Neutrophil (primary cell): ENCODE results near the gene UNG.
"Not testable (repeated sequence)": the region's sequence is repeated elsewhere in the genome, so short reads cannot be mapped to it uniquely, and the experiment has no call there.

ENCODE experiments used
- H3K27ac ChIP-seq: fragments of 200-600 bp; sonication (generic); 2 replicates; pipeline ENCODE4 v1.5.1; 2016; ENCODE audit warnings: mild to moderate bottlenecking, moderate library complexity
- H3K27me3 ChIP-seq: fragments of 200-600 bp; sonication (generic); 2 replicates; pipeline ENCODE4 v1.6.0; 2016; ENCODE audit warnings: mild to moderate bottlenecking
- H3K36me3 ChIP-seq: fragments of 200-600 bp; sonication (generic); 2 replicates; pipeline ENCODE4 v1.5.1; 2017
- H3K4me1 ChIP-seq, 2 experiments: fragments of 200-600 bp in 1 of 2; sonication (generic) in 1 of 2; 1 replicate in 1 of 2; 2 replicates in 1 of 2; pipeline versions ENCODE4 v1.5.1 to v1.6.1; 2013 to 2016; ENCODE audit warnings: low read depth in 1 of 2, low read length in 1 of 2, mild to moderate bottlenecking in 1 of 2, moderate library complexity in 1 of 2; ENCODE audit not compliant: control insufficient read depth in 1 of 2, insufficient read depth in 1 of 2
- H3K4me3 ChIP-seq, 2 experiments: fragments of 200-600 bp in 1 of 2; sonication (generic) in 1 of 2; 1 replicate in 1 of 2; 2 replicates in 1 of 2; pipeline ENCODE4 v1.5.1; 2013 to 2016; ENCODE audit warnings: low read depth in 1 of 2, low read length in 1 of 2, mild to moderate bottlenecking in 1 of 2, moderate library complexity in 1 of 2
- H3K9me3 ChIP-seq: fragments of 200-600 bp; sonication (generic); 2 replicates; pipeline ENCODE4 v1.5.1; 2016
- TF ChIP-seq, protein P1 (sequence below): fragments of 200-600 bp; sonication (generic); IDR thresholded peaks from 2 replicates; pipeline ENCODE4 v1.5.1; 2016; ENCODE audit warnings: antibody characterized with exemption

Gene UNG

DNA sequence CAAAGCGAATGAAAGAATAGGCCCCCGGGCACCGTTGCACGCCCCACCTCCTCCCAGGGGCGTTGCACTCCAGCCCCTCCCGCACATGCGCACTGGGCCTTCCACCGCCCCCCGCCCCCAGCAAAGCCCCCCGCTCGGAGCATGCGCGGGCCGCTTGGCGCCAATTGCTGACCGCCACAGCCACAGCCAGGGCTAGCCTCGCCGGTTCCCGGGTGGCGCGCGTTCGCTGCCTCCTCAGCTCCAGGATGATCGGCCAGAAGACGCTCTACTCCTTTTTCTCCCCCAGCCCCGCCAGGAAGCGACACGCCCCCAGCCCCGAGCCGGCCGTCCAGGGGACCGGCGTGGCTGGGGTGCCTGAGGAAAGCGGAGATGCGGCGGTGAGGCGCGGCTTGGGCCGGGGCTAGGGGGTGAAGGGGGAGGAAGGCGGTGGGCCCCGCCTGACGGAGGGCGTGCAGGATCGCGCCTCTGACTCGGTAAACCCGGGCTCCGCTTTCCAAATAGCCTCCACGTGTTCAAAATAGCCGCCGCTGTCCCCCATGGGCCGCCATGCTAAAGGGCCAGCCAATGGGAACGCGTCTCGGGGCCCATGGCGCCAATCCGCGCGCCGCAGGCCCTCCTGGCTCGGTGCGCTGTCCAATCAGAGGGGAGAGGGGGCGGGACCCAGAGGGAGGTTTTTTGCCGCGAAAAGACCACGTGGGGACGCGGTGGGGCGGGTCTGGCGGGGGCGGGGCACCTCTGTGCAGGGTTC is at the start of gene UNG:
Gene UNG, plus strand, starts transcription at position 163 of the 748 bp plus-strand sequence. Its CDS starts 83 bp downstream, at position 246.
- Histone ChIP-seq H3K4me1 (peaks cover 24 to 30% of the 10 kb centered on the region in 2 experiments), H3K27me3 (no peaks in the 10 kb centered on the region), H3K36me3 (no peaks in the 10 kb centered on the region), H3K27ac (peak within 1 kb of the TSS; percentile 33), H3K4me3 (peak within 1 kb of the TSS; percentile 69 to 90), H3K9me3 (no peaks in the 10 kb centered on the region)
- TF ChIP-seq, protein P1, sequence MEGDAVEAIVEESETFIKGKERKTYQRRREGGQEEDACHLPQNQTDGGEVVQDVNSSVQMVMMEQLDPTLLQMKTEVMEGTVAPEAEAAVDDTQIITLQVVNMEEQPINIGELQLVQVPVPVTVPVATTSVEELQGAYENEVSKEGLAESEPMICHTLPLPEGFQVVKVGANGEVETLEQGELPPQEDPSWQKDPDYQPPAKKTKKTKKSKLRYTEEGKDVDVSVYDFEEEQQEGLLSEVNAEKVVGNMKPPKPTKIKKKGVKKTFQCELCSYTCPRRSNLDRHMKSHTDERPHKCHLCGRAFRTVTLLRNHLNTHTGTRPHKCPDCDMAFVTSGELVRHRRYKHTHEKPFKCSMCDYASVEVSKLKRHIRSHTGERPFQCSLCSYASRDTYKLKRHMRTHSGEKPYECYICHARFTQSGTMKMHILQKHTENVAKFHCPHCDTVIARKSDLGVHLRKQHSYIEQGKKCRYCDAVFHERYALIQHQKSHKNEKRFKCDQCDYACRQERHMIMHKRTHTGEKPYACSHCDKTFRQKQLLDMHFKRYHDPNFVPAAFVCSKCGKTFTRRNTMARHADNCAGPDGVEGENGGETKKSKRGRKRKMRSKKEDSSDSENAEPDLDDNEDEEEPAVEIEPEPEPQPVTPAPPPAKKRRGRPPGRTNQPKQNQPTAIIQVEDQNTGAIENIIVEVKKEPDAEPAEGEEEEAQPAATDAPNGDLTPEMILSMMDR, result peak; percentile 51

GRCh38 chr12:109048706-109049105 is 48.7 kb upstream of the UNG start:
- H3K4me3 ChIP-seq, H3K36me3 ChIP-seq, H3K27me3 ChIP-seq, H3K27ac ChIP-seq, H3K9me3 ChIP-seq: not testable (repeated sequence)
- peaks cover 14% of the 10 kb centered on the region in 2 experiments for H3K4me1 ChIP-seq

GRCh38 chr12:109049794-109050193 is 47.6 kb upstream of the UNG start:
- not testable (repeated sequence) for H3K36me3 ChIP-seq, H3K27ac ChIP-seq, H3K27me3 ChIP-seq, H3K9me3 ChIP-seq, H3K4me3 ChIP-seq
- peaks cover 17 to 19% of the 10 kb centered on the region in 2 experiments for H3K4me1 ChIP-seq

- peaks cover 17 to 19% of the 10 kb centered on the region in 2 experiments for H3K4me1 ChIP-seq
- peak overlapping the region; percentile 77 for H3K27ac ChIP-seq
- TF ChIP-seq, protein P1, result no peak
- peak overlapping the region; percentile 78 to 80 for H3K4me3 ChIP-seq
- no peaks in the 10 kb centered on the region for H3K27me3 ChIP-seq
- H3K36me3 ChIP-seq, result no peaks in the 10 kb centered on the region
- no peaks in the 10 kb centered on the region for H3K9me3 ChIP-seq
Measured at GRCh38 chr12:109052097-109052413, 45.3 kb upstream of the UNG start.

DNA sequence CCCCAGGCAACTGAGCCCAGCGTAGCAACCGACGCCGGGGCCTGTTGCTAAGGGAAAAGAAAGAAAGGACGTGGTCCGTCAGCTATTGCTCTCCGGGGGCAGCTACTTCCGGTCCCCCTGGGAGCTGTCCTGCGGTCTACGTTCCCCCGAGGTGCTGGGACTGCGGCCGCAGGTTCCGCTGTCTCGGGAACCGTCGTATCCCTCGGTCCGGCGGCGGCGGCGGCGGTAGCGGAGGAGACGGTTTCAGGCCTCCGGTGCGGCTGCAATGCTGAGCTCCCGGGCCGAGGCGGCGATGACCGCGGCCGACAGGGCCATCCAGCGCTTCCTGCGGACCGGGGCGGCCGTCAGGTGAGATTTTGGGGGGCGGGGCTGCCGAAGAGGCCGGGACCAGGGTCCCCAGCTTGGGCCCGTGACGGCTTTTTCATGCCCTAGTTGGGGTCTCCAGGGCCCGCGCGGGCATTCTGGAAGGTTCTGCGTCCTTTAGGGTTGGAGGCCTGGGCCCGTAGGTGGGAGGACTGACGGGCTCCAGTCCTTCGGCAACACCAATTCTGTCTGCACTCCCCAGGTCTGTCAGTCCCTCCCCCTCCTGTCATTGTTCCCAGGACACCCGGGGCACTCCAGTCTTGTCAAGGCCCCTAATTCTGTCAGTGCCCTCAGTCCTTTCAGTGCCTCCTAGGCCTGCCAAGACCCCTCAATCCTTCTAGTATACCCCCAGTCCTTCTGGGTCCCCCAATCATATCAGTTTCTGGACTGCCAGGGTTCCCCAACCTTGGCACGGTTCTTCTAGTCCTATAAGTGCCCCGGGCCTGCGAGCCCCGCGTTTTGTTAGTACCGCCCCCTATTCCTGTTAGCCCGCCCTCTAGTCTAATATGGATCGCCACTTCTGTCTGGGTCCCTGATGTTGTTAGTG is 44.7 kb upstream of the UNG start, which contains the start of gene USP30:
Gene USP30, plus strand, starts transcription at position 163 of the 910 bp plus-strand sequence. Its CDS starts 103 bp downstream, at position 266.
- Histone ChIP-seq H3K36me3 (peaks cover 2% of the 10 kb centered on the region), H3K27me3 (no peaks in the 10 kb centered on the region), H3K27ac (peak within 1 kb of the TSS; percentile 77), H3K4me1 (peaks cover 17 to 19% of the 10 kb centered on the region in 2 experiments), H3K4me3 (peak within 1 kb of the TSS; percentile 78 to 80), H3K9me3 (no peaks in the 10 kb centered on the region)
- TF ChIP-seq, protein P1, result no peak

DNA sequence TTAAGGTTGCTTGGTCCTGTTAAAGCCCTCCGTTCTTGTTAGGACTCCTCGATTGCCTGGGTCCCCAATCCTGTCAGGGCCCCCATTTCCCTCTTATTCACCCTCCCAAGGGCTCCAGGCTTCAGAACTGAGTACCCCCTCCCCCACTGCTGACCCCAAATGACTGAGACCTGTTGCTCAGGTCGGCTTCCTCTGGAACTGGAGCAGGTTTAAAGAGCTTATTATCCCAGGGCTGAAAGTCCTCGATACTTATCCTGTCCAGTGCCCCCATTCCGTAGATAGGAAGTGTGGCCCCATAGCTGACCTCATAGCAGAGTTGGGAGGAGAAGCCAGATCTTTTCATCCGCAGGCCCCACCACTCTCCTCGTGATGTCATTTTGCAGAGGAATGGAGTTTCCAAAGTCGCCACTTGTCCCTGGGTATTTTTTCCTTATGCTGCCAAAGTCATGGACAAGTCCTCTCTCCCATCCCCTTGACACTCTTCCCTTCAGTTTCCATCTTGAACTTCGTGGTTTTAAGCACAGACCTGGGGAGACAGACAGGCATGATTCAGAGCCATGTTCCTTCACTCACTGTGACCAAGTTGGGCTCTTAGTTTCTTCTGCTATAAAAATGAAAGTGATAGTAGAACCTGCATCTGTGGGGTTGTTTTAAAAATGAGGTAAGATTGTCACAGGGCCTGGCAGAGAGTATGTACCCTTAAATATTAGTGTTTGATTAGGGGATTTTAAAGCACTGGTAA is 43.8 kb upstream of the UNG start:
- peaks cover 9% of the 10 kb centered on the region for H3K36me3 ChIP-seq
- peak overlapping the region; percentile 77 for H3K27ac ChIP-seq
- H3K4me3 ChIP-seq, result peak overlapping the region; percentile 78 to 80
- H3K4me1 ChIP-seq, result peaks cover 17 to 19% of the 10 kb centered on the region in 2 experiments
- TF ChIP-seq, protein P1, result no peak
- H3K9me3 ChIP-seq, result no peaks in the 10 kb centered on the region
- no peaks in the 10 kb centered on the region for H3K27me3 ChIP-seq

DNA sequence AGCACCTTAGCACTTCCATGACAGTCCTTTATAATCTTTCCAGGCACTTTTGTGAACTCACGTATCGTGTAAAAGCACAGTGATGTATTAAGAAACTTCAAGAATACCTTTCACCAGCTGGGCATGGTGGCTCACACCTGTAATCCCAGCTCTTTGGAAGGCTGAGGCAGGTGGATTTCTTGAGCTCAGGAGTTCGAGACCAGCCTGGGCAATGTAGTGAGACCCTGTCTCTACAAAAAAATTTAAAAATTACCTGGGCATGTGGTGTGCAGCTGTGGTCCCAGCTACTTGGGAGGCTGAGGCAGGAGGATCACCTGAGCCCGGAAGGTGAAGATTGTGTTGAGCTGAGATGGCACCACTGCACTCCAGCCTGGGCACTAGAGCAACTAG is 43.3 kb upstream of the UNG start:
- not testable (repeated sequence) for H3K9me3 ChIP-seq, H3K27me3 ChIP-seq, H3K36me3 ChIP-seq
- Histone ChIP-seq H3K27ac (peak overlapping the region; percentile 77), H3K4me3 (peak overlapping the region in 1 of 2 experiments; percentile 78), H3K4me1 (peaks cover 17 to 19% of the 10 kb centered on the region in 2 experiments)
